Activated naive CD4-positive, alpha-beta T cell treated with anti-CD3 and anti-CD28 coated beads, Interleukin-2, amount 50 U/mL, for 16 hours (primary cell): ENCODE results near the gene RNF223.
"Not testable (repeated sequence)": the region's sequence is repeated elsewhere in the genome, so short reads cannot be mapped to it uniquely, and the experiment has no call there.

Experiments used
- DNase-seq: peaks from one replicate; pipeline ENCODE4 v3.0.0-alpha.2; 2020

RNF223 gene

GRCh38 chr1:1058088-1058905 is 15.8 kb downstream of the RNF223 start:
- DNase-seq = no peak

GRCh38 chr1:1057769-1058087 is 16.4 kb downstream of the RNF223 start:
- not testable (repeated sequence) for DNase-seq

- DNase-seq = no peak
These were observed 18.0 kb downstream of the RNF223 start for GRCh38 chr1:1055841-1056736.

- no peak for DNase-seq
These were observed 19.1 kb downstream of the RNF223 start for GRCh38 chr1:1054971-1055370.

- no peak for DNase-seq
These were observed 19.9 kb downstream of the RNF223 start for GRCh38 chr1:1054099-1054700.

- DNase-seq = no peak
These were observed 20.4 kb downstream of the RNF223 start for GRCh38 chr1:1053682-1054081.

- no peak for DNase-seq
These were observed 21.1 kb downstream of the RNF223 start for GRCh38 chr1:1053022-1053421.

GRCh38 chr1:1052003-1052840 is 21.9 kb downstream of the RNF223 start:
- DNase-seq = no peak

- no peak for DNase-seq
These were observed 22.8 kb downstream of the RNF223 start for GRCh38 chr1:1051127-1051810.

GRCh38 chr1:1050577-1051052 is 23.5 kb downstream of the RNF223 start:
- no peak for DNase-seq

GRCh38 chr1:1049318-1050165 is 24.6 kb downstream of the RNF223 start:
- no peak for DNase-seq

GRCh38 chr1:1048765-1049164 is 25.3 kb downstream of the RNF223 start:
- no peak for DNase-seq

- no peak for DNase-seq
These were observed 26.1 kb downstream of the RNF223 start for GRCh38 chr1:1047963-1048362.

GRCh38 chr1:1047407-1047806 is 26.7 kb downstream of the RNF223 start:
- no peak for DNase-seq

GRCh38 chr1:1046767-1047166 is 27.3 kb downstream of the RNF223 start:
- no peak for DNase-seq

- no peak for DNase-seq
These were observed 27.9 kb downstream of the RNF223 start for GRCh38 chr1:1046243-1046642.

GRCh38 chr1:1045129-1045528 is 29.0 kb downstream of the RNF223 start:
- DNase-seq = no peak

GRCh38 chr1:1044455-1045078 is 29.5 kb downstream of the RNF223 start:
- no peak for DNase-seq

- DNase-seq = no peak
These were observed 30.2 kb downstream of the RNF223 start for GRCh38 chr1:1043921-1044320.

- DNase-seq = no peak
These were observed 30.7 kb downstream of the RNF223 start for GRCh38 chr1:1043411-1043810.

GRCh38 chr1:1042835-1043234 is 31.3 kb downstream of the RNF223 start:
- DNase-seq = no peak
